ENCODE measurements around the gene VAMP5. TPM values are rescaled to one million over a fixed set of nuclear protein-coding genes. Genes with fewer than 3 reads are reported as not detected.
"Not testable (repeated sequence)": the region's sequence is repeated elsewhere in the genome, so short reads cannot be mapped to it uniquely, and the experiment has no call there.

Gene VAMP5
- total RNA-seq, 1 donor from 2014 or later = 42.5 TPM

- intact Hi-C loops (cut with DNase I) = no loop called here
- no peaks in the 10 kb centered on the region for H3K27me3 ChIP-seq
- H3K9me3 ChIP-seq = no peaks in the 10 kb centered on the region
- no peak for TF ChIP-seq CTCF (IDR thresholded peaks at IDR 0.05)
- no peak for TF ChIP-seq POLR2A (IDR thresholded peaks at IDR 0.05)
- no peak for TF ChIP-seq POLR2AphosphoS5 (IDR thresholded peaks at IDR 0.05; ENCODE audit: insufficient read depth in 1 of 2, low read depth in 1 of 2)
- no peak overlapping the region for H3K4me3 ChIP-seq
- DNase-seq (ENCODE audit: extremely low spot score in 2 of 2) = no peak
- no peaks in the 10 kb centered on the region for H3K36me3 ChIP-seq
- H3K4me1 ChIP-seq = peaks cover 78% of the 10 kb centered on the region
- H3K27ac ChIP-seq = peak overlapping the region; percentile 28
These were observed 4.4 kb downstream of the VAMP5 start for GRCh38 chr2:85588645-85589044.

GRCh38 chr2:85589181-85589580 lies 5.0 kb downstream of the VAMP5 start:
- Histone ChIP-seq H3K27ac (peak overlapping the region; percentile 28), H3K4me3 (no peak overlapping the region), H3K36me3 (no peaks in the 10 kb centered on the region), H3K9me3 (no peaks in the 10 kb centered on the region), H3K4me1 (peaks cover 73% of the 10 kb centered on the region), H3K27me3 (no peaks in the 10 kb centered on the region)
- TF ChIP-seq POLR2A (IDR thresholded peaks at IDR 0.05) = no peak
- no peak for TF ChIP-seq CTCF (IDR thresholded peaks at IDR 0.05)
- no peak for TF ChIP-seq POLR2AphosphoS5 (IDR thresholded peaks at IDR 0.05; ENCODE audit: insufficient read depth in 1 of 2, low read depth in 1 of 2)
- no peak for DNase-seq (ENCODE audit: extremely low spot score in 2 of 2)
- intact Hi-C loops (cut with DNase I) = no loop called here

- H3K4me1 ChIP-seq = peaks cover 75% of the 10 kb centered on the region
- H3K36me3 ChIP-seq = no peaks in the 10 kb centered on the region
- DNase-seq (ENCODE audit: extremely low spot score in 2 of 2) = no peak
- H3K9me3 ChIP-seq = no peaks in the 10 kb centered on the region
- H3K27ac ChIP-seq = peak overlapping the region; percentile 39
- no peak overlapping the region for H3K4me3 ChIP-seq
- TF ChIP-seq POLR2A (IDR thresholded peaks at IDR 0.05) (no peak), POLR2AphosphoS5 (IDR thresholded peaks at IDR 0.05; ENCODE audit: insufficient read depth in 1 of 2, low read depth in 1 of 2) (peak in 1 of 2 donors; percentile 8)
- no peaks in the 10 kb centered on the region for H3K27me3 ChIP-seq
- intact Hi-C loops (cut with DNase I) = no loop called here
These were observed 6.0 kb downstream of the VAMP5 start for GRCh38 chr2:85589982-85590791.

- H3K9me3 ChIP-seq = no peaks in the 10 kb centered on the region
- peaks cover 68% of the 10 kb centered on the region for H3K4me1 ChIP-seq
- no peak for DNase-seq (ENCODE audit: extremely low spot score in 2 of 2)
- intact Hi-C loops (cut with DNase I) = no loop called here
- no peaks in the 10 kb centered on the region for H3K27me3 ChIP-seq
- H3K36me3 ChIP-seq = no peaks in the 10 kb centered on the region
- H3K4me3 ChIP-seq = no peak overlapping the region
- peak overlapping the region; percentile 39 for H3K27ac ChIP-seq
- TF ChIP-seq CTCF (IDR thresholded peaks at IDR 0.05) = no peak
- TF ChIP-seq POLR2AphosphoS5 (IDR thresholded peaks at IDR 0.05; ENCODE audit: insufficient read depth in 1 of 2, low read depth in 1 of 2) = no peak
- TF ChIP-seq POLR2A (IDR thresholded peaks at IDR 0.05) = no peak
These were observed 6.7 kb downstream of the VAMP5 start for GRCh38 chr2:85590950-85591349.

- H3K27ac ChIP-seq = peak overlapping the region; percentile 39
- TF ChIP-seq CTCF (IDR thresholded peaks at IDR 0.05) (no peak), POLR2AphosphoS5 (IDR thresholded peaks at IDR 0.05; ENCODE audit: insufficient read depth in 1 of 2, low read depth in 1 of 2) (no peak), POLR2A (IDR thresholded peaks at IDR 0.05) (no peak)
- H3K4me1 ChIP-seq = peaks cover 68% of the 10 kb centered on the region
- H3K4me3 ChIP-seq = no peak overlapping the region
- H3K36me3 ChIP-seq = no peaks in the 10 kb centered on the region
- DNase-seq (ENCODE audit: extremely low spot score in 2 of 2) = no peak
- intact Hi-C loops (cut with DNase I) = no loop called here
- no peaks in the 10 kb centered on the region for H3K9me3 ChIP-seq
- no peaks in the 10 kb centered on the region for H3K27me3 ChIP-seq
These were observed 7.3 kb downstream of the VAMP5 start for GRCh38 chr2:85591563-85591962.

DNA sequence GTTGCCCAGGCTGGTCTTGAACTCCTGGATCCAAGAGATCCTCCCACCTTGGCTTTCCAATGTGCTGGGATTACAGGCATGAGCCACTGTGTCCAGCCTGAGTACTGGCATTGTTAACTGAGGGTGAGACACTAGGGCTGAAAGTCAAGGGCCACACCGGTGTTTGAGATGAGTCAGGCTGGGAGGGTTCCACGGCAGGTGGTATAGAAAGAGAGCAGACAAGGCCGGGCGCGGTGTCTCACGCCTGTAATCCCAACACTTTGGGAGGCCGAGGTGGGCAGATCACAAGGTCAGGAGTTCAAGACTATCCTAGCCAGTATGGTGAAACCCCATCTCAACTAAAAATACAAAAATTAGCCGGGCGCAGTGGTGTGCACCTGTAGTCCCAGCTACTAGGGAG lies 8.1 kb downstream of the VAMP5 start:
- H3K27me3 ChIP-seq; H3K27ac ChIP-seq; H3K9me3 ChIP-seq; DNase-seq (ENCODE audit: extremely low spot score in 2 of 2); intact Hi-C loops (cut with DNase I); H3K4me3 ChIP-seq; H3K36me3 ChIP-seq: not testable (repeated sequence)
- H3K4me1 ChIP-seq = peaks cover 68% of the 10 kb centered on the region

Measured in vagina (tissue), 2 donors.